HG03354 (cell line): ENCODE results near the gene SUN2.

Source experiments
- ATAC-seq: cut with Tn5 transposase; IDR thresholded peaks from one replicate; pipeline ENCODE4 v1.9.1; 2021; ENCODE audit warnings: mild to moderate bottlenecking; ENCODE audit not compliant: unreplicated experiment, poor library complexity, severe bottlenecking

Gene SUN2

GRCh38 chr22:38782402-38783094 lies 26.8 kb upstream of the SUN2 start:
- ATAC-seq = no peak

DNA sequence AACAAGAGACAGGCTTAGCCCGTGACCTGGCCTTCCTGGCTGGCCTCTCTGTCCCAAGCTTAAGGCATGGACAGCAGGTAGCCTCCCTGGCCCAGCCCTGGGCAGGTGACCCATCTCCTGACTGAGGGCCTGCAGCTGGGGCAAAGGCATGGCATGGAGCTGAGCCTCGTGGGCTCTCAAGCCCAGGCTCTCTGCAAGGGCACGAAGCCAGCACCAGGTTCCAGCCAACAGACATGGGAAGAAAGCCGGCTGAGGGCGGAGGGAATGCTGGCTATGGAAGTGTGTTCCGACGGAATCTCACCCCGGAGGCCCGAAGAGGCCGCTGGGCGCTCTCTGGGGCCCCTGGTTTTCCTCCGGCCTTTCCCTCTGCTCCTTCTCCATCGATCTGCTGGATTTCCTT lies 25.2 kb upstream of the SUN2 start:
- no peak for ATAC-seq

DNA sequence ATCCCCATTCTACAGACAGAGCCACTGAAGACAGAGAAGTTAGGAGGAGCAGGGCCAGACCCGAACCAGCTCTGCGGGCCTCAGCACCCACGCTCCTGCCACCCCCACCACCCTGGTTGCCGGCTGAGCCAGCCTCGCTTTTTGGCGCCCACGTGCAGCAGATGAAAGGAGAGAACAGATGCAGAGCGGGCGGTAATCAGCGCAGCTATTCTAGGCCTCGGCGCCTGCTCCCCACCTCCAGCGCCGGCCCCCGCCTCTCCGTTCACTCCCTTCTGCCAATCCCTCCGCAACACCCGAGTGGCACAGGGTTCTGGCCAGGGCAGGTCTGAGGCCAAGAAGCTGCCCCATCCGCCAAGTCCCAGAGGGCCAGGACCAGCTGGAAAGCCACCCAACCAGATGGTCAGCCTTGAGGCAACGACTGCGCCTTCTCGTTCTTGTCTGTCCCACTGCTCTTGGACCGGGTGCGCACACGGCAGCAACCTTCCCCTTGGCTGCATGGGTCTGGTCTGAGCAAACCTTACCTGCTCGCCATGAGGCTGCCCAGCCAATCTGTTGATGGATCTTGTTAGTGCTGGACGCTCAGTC lies 21.4 kb upstream of the SUN2 start:
- no peak for ATAC-seq

DNA sequence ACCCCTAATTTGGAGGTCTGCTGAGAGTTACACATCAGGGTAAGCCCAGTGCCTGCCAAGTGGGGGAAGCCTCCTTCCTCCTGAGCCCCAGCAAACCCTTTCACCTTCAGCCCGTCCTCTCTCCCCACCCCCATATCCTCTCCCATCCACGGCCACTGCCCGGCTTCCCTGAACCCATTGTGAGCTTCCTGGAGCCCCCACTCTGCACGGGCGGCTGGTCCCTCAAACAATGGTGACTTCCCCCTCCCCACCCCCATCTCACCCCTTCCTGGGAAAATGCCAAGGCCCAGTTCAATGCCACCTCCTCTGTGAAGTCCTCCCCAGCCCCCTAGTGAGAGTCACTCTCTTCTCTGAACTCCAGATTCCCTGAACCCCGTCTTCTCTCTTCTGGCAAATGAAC lies 20.3 kb upstream of the SUN2 start:
- no peak for ATAC-seq

DNA sequence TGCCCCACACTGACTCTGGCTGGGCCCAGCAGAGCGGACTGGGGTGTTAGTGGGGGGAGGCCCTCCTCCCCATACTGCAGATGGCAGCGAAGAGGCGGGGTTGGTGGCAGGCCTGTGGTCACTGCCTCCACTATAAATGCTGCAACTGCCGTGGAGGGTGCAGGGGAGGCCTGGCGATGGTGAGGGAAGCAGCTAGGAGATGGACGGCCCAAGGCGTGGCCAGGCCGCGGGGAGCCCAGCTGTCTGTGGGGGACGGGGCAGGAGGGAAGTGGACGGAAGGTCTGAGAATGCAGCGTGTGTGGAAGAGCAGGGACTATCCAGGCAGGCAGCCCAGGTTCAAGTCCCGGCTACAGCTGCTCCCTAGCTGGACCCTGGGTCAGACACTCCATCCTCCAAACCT lies 19.9 kb upstream of the SUN2 start:
- ATAC-seq = no peak

DNA sequence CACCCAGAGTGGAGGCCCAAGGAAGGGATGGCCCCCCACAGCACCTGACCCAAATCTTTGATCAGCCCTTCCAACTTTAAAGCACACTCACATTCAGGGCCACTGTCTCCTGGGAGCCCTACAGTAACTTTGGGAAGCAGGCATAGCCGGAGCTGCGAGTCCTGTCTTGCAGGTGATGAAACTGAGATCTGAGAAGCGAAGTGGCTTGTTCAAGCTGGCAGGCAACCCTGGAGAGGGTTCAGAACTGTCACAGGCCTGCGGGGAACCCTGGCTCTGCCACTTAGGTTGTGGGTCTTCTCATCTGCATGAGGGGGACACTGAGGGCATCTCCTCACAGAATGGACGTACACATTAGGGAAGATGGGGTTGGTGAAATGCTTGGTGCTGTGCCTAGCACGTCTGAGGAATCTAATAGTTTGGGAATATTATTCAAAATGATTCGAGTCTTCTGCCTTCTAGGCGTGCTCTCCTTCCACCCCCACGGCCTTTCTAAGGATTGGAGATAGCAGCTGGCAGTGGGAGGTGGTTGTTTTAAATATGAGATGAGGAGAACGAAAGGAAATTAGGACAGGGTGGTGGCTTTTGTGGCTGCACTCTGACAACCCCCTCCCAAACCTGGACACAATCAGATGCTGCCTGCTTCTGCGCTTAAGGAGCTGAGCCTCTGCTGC lies 18.8 kb upstream of the SUN2 start:
- no peak for ATAC-seq

GRCh38 chr22:38773363-38773946 lies 17.7 kb upstream of the SUN2 start:
- ATAC-seq = no peak

DNA sequence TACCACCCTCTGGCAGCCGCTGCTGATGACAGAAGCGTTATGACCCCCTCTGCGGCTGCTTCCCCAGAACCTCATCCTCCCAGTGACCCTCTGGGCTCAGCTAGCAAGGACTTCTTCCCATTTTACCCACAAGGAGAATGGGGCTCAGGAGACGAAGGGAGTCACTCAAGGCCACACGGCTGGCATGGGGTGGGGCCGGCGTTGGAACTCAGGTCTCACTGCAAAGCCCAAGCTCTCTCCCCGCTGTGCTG lies 16.8 kb upstream of the SUN2 start:
- no peak for ATAC-seq

DNA sequence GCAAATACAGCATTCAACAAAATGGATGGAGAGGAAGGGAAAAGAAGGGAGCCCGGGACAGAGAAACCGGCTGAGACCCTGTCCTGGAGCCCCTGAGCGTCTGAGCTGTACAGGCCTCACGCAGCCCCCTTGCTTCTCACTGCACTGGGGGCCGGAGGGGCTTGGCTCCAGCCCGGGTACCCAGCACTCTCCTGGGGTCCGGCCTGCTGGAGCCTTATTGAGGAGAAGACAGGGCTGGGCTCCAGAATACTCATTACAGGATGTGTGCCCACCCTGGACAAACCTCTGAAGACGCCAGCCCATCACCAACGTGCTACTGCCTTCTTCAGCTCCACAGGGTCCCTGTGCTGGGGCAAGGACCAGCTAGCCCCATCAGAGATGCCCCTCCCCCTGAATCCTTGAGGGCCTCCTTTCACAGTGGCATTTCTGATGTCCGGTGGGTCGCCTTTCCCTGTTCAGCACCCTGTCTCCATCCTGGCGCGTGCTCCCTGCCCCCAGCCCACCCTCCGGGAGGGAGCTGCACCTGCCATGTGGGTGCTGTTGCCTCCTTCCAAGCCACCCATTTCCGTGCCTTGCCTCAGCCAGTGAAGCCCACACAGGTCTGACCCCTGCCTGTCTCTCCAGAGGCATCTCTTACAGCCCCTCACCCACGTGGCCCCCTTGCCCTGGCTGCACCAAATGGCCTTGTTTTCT lies 14.6 kb upstream of the SUN2 start:
- ATAC-seq = no peak

DNA sequence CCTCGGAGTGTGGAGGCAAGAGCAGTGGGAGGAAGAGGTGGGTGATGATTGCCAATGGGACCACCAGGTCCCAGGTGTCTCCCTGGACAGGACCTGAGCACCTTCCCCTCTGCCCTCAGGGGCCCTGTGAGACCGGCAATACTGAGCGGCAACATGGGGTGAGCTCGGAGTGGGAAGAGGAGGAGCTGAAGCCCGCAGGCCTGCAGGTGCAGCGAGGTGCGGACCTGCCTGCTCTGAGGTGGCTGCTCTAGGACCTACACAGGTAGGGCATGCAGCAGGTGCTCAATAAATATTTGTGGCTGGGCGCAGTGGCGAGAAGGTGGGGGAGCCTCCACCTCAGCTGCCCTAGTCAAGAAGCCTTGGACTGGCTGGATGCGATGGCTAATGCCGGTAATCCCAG lies 12.2 kb upstream of the SUN2 start:
- ATAC-seq = no peak

- ATAC-seq = no peak
Measured at GRCh38 chr22:38767313-38767712, 11.5 kb upstream of the SUN2 start.

DNA sequence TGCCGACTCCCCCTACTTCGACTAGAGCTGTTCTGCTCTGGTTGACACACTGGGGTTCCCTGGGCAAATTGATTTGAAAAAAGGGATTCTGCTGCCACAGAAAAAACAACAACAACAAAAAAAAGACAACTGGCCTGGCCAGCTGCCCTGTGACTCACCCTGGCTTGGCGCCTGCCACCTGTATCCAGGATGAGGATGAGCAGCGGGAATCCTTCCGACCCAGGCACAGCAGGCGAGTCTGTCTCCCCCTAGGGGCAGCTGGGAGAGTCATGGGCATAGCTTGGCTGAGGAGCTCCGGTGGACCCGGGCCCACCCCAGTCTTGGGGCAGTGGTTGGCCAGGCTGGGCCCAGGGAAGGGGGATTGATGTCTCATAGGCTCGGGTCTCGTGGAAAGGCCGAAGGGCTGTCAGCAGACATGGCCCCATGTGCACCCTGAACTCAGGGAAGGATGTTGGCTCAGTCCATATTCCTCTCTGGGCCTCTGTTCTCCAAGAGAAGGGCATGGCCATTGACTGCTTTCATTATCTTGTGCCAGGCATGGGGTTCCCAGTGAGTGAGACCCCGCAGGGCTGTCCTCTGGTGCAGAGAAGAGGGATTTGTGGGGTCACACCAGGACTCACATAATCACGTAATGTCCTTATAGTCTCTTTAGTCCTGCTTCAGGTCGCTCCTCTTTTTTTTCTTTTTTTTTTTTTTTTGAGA lies 10.4 kb upstream of the SUN2 start:
- ATAC-seq = no peak

GRCh38 chr22:38762551-38762983 lies 6.8 kb upstream of the SUN2 start:
- no peak for ATAC-seq

GRCh38 chr22:38761202-38762162 lies 5.7 kb upstream of the SUN2 start:
- no peak for ATAC-seq

DNA sequence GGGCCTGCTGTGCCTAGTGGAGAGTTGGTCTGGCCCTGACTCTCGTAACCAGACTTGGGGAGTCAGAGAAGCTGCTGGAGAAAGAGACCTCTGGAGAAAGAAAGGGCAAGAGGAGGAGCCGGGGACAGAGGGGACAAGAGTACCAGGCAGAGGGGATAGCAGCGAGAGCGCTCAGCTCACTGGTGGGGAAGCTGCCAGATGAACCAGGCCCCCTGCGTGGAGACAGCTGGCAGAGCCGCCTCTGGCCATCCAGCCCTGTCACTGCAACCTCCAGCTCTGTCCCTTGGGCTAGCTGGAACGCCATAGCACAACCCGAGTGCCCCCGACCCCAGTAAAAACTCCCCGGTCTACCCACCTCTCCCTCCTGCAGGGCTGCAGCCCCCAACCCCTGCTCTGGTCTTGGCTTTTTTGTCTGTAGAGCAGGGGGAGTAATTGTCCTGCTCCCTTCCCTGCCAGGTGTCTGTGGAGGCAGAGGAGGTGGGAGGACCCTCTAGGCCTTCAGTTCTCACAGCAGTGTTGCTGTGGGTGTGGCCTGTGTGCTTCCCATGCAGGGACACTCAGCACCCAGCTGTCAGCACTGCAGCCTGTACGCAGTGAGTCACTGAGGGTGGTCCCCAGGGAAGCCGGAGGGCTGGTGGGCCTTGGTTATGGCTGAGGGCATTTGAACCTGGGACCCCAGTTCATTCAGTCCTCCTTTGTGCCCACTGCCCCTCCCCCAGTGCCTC lies 4.8 kb upstream of the SUN2 start:
- no peak for ATAC-seq

DNA sequence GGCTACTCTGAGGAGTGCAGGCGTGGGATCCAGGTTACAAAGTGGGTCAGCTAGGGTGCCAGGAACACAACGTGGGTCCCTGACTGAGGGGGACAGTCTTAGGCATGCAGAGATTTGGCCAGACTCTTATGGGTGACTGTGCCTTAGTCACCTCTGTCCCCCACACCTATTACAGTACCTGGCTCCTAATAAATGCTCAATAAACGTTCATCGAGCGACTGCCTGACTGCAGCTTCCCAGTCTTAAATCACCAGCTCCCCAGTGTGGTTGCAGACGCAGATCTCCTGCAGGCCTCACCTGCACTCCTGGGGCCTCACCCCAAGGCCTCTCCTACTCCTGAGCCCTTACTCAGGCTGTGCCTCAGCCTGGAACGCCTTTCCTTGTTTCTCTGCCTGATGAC lies 3.2 kb upstream of the SUN2 start:
- ATAC-seq = no peak

DNA sequence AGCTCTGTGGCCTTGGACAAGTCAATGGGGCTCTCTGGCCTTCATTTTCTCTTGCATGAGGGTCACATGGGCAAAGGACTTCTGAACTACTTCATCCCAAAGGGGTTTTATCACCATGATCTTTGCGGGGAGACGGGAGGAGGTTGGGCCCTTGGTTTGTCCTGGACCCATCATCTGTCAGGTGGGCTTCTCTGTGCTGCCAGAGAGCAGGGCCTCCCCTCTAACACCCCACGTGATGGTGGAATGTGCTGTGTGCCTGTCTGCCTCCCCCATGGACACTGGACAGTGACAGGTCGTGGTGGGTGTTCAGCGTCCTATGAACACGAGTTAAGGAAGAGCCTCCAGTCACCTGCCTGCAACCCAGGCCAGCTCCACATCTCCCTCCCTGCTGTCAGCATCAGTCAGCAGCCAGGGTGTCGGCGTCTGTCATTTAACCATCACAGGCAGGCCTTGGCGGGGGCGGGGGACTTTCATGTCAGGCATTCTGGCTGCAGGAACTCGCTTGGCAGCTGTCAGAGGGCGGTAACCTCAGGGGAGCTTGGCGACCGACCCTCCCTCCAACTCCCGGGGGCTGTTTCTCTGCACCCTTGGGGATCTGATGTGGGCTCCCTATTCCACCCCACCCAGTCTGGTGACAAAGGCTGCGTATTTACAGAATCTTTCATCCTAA lies 2.6 kb upstream of the SUN2 start:
- ATAC-seq = no peak

GRCh38 chr22:38757464-38757757 lies 1.6 kb upstream of the SUN2 start:
- ATAC-seq = no peak
